CD4-positive, alpha-beta T cell treated with Interleukin-10 for 1 hour (primary cell): Measurements from ENCODE around the gene BNIPL.
A peak's percentile ranks its signal among the peaks of the same experiment; 100 is the strongest.

Experiments
- DNase-seq: peaks from one replicate; pipeline ENCODE4 v3.0.0-alpha.2; 2020

BNIPL gene

DNA sequence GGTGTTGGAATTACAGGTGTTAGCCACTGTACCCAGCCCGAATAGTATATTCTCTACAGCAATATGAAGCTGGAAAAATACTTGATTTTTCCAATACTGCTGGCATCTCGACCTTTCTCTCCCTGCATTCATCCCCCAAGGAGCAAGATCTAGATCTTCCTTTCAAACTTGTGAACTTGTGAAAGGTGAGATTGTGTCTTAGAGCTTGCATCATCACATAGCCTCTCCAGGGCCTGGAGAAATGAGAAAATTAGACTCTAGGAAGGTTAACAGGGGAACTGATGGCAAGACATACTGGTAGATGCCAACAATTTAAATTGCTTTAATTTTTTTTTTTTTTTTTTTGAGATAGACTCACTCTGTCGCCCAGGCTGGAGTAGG lies 26.1 kb upstream of the BNIPL start:
- no peak for DNase-seq

DNA sequence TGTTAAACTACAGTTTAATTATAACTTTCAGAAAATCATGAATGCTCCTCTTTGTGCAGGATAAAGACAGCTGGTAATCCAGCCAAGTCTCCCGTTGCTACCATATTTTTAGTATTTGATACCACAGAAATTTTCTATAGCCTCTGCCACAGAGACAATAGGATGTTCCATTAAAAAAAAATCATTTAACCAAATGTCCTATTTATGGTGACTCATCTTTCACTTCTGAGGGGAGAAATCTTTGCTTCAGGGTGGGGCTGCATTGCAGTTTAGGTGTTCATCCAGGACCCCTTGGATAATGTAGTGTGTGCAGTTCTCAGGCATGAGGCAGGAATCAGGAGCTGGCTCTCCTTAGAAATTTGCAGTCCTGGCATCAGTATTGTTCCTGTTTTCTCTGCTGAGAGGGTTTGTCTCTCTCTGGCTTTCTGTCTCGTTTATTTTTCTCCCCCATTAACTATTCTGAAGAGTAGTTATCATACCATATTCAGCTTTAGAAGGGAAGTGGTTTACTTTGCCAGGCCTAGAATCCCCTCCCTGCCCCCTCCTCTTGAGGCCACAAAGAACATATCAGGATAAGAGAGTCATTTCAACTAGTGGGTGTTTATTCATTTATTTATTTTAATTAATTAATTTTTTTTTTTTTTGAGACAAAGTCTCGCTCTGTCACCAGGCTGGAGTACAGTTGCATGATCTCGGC lies 25.1 kb upstream of the BNIPL start:
- DNase-seq, result no peak

DNA sequence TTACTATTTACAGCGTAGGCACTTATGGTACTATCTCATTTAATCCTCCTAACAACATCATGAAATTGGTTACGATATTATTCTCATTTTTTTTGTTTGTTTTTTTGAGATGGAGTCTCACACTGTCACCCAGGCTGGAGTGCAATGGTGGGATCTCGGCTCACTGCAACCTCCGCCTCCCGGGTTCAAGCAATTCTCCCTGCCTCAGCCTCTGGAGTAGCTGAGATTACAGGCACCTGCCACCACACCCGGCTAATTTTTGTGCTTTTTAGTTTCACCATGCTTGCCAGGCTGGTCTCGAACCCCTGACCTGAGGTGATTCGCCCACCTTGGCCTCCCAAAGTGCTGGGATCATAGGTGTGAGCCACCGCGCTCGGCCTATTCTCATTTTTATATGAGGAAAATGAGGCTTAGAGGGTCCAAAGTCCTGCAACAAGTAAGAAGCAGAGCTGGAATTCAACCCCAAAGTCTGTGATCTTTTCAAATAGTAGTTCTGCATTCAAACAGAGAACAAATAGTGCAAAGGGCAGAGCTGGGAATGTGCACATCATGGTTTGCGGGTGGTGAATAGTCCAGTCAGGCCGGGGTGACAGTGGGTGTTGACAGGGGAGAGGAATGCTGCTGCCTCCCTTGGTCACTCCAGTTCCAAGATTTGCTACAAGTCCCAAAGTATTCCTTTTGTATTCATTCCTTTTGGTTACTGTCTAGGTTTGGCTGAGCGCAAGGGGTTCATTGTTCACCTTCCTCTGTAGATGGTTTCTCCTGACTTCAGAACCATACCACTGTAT lies 23.5 kb upstream of the BNIPL start:
- DNase-seq, result no peak

DNA sequence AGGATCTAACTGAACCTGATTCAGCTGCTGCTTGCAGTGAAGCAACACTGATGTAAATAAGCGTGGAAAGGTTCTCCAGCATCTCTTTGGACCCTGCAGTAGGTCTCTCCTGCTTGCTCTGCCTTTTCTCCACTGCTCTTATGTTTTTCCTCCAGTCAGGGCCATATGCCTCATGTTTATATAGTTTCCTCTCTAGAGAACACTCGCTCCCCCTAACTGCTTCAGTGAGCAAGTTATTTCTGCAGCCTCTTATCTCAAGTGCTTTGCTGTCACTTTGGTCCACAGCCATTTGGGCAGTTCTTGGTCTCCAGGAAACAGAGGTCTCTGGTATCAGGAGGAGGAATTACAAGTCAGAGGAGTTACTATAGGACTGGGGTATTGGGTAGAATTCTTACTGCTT lies 22.9 kb upstream of the BNIPL start:
- no peak for DNase-seq

DNA sequence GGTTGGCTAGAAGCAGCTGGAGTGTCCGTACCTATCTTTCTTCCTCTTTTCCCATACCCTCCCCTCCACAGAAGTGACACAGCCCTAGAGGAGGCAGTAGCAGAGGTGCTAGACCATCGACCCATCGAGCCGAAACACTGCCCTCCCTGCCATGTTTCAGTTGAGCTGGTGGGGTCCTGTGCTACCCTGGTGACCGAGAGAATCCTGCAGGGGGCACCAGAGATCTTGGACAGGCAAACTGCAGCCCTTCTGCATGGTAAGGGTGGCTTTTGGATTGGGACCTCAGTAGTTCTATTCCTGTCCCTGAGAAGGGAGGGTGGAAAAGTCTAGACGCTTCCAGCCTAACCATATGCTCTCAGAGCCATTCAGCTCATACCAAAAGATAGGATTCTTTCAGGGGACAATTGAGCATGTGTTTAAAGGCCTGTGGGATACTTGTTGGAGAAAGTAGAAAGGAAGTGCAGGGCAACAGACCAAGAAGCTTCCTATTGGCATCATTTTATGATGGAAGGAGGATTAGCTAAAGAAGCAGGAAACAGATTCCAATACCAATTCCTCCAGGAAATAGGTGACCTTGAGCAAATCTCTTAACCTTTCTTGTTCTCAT lies 11.7 kb upstream of the BNIPL start:
- DNase-seq, result peak; percentile 91

DNA sequence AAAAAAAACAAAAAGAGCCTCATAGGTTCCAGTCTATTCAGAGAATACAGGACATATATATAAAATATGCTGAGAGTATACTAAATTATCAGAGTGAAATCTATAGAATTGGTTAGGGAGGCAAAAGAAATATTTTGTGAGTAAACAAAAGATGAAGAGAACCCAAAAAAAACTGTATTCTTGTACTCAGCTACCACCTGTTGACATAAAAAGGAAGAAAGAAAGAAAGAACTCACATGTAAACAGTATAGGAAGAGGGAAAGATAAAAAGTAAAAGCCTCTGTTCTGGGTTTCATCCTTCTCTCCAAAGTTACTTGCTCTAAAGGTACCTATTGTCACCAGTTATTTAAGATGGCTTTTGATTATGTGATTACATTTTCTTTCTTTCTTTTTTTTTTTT lies 9.9 kb upstream of the BNIPL start:
- no peak for DNase-seq

DNA sequence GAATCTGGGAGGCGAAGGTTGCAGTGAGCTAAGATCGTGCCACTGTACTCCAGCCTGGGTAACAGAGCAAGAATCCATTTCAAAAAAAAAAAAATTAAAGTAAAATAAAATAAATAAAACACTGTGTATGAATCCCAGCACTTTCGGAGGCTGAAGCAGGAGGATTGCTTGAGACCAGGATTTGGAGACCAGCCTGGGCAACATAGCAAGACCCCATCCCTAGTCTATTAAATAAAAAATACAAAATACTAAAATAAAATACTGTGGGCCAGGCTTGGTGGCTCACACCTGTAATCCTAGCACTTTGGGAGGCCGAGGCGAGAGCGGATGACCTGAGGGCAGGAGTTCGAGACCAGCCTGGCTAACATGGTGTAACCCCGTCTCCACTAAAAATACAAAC lies 4.2 kb upstream of the BNIPL start:
- DNase-seq, result no peak

DNA sequence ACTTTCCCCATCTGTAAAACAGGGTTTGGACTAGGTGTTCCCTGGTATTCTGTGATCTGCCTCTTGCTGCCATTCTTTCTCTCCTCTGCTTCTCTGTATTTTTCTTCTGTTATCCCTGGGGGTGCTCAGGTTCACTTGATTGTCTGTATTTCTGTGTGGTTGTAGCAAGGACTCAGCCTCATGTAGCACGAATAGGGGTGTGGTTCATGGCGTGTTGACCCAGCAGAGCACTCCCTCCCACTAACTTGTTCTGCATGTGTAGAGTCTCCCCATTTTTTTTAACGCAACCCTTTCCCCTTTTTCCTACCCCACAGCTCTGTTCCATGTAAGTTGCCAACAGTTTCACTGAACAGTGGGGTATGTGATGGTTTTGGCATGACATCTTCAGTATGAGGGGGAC lies 1.2 kb upstream of the BNIPL start:
- DNase-seq, result no peak

DNA sequence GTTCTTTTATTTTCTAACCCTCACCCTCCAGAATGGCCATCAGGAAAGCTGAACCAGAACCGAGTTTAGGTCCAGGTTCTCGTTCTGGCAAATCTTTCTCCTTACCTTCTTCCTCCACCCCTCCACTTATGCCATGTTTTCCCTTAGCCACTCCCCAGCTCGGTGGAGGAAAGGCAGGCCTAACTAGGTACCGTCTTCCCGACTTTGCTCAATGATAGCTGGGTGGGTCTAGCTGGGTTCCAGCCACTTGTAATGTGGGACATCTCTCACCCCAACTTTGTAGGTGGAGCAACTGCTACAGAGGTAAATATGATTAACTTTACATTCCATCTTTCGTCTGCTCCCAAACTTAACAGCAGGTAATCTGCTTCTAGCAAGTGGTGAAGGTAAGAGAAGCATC lies 646 bp downstream of the BNIPL start:
- DNase-seq, result no peak

DNA sequence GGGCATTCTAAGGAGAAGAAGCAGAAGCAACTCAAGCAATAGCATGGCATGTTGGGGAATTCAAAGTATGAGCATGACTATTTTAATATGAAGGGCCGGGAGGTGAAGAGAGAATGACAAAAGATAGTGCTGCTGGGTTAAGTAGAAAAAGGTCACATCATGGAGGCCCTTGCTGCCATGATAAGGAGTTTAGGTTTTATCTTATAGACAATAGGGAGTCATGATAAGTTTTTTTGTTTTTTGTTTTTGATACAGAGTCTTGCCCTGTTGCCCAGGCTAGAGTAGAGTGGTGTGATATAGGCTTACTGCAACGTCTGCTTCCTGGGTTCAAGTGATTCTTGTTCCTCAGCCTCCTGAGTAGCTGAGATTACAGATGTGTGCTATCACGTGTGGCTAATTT lies 3.1 kb downstream of the BNIPL start:
- DNase-seq, result no peak

DNA sequence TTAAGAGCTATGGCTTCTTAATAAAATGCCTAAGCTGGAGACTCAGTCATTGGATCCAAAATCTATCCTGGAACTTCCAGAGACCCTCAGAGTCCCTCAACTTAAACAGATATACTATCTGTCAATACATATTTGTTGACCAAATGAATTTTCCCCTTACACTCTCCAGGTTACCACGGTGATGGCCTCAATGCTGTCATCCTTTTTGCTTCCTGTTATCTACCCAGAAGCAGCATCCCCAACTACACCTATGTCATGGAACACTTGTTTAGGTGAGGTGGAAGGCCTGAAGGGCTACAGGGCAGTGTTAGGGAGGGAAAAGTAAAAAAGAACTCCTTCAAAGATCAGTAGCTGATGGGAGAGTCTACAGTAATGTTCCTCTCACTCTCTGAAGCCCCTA lies 6.8 kb downstream of the BNIPL start:
- peak; percentile 31 for DNase-seq

DNA sequence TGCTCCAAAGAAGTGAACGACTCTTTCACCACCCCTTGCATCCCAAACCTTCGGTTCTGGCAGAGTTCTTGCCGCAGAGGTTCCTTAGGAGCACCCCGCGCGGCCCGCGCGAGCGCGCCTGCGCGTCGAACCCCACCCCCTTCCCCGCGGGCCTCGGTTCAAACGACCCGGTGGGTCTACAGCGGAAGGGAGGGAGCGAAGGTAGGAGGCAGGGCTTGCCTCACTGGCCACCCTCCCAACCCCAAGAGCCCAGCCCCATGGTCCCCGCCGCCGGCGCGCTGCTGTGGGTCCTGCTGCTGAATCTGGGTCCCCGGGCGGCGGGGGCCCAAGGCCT lies 11.2 kb downstream of the BNIPL start, which contains the start of gene C1orf56:
Gene C1orf56 (plus strand): TSS at position 161 of the 334 bp plus-strand sequence. CDS start 97 bp downstream, at position 258.
- peak; percentile 70 for DNase-seq

DNA sequence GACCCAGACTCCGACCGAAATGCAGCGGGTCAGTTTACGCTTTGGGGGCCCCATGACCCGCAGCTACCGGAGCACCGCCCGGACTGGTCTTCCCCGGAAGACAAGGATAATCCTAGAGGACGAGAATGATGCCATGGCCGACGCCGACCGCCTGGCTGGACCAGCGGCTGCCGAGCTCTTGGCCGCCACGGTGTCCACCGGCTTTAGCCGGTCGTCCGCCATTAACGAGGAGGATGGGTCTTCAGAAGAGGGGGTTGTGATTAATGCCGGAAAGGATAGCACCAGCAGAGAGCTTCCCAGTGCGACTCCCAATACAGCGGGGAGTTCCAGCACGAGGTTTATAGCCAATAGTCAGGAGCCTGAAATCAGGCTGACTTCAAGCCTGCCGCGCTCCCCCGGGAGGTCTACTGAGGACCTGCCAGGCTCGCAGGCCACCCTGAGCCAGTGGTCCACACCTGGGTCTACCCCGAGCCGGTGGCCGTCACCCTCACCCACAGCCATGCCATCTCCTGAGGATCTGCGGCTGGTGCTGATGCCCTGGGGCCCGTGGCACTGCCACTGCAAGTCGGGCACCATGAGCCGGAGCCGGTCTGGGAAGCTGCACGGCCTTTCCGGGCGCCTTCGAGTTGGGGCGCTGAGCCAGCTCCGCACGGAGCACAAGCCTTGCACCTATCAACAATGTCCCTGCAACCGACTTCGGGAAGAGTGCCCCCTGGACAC lies 11.7 kb downstream of the BNIPL start:
- peak; percentile 70 for DNase-seq

DNA sequence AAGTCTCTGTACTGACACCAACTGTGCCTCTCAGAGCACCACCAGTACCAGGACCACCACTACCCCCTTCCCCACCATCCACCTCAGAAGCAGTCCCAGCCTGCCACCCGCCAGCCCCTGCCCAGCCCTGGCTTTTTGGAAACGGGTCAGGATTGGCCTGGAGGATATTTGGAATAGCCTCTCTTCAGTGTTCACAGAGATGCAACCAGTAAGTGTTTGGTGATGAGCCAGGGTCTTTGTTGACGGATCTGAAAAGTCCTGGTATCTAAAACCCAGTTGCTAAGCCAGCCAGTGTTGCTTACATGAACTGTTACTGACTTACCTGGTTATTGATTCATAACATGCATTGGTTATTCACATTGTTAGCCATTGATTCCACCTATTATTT lies 12.3 kb downstream of the BNIPL start:
- DNase-seq, result no peak

DNA sequence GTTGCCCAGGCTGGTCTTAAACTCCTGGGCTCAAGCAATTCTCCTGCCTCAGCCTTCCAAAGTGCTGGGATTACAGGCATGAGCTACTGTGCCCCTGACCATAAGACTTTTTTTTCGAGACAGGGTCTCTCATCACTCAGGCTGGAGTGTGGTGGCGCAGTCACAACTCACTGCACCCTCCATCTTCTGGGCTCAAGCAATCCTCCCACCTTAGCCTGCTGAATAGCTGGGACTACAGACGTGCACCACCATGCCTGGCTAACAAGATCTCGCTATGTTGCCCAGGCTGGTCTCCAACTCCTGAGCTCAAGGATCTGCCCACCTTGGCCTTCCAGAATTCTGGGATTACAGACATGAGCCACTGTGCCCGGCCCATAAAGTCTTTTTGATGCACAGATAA lies 13.1 kb downstream of the BNIPL start:
- DNase-seq, result peak; percentile 26

DNA sequence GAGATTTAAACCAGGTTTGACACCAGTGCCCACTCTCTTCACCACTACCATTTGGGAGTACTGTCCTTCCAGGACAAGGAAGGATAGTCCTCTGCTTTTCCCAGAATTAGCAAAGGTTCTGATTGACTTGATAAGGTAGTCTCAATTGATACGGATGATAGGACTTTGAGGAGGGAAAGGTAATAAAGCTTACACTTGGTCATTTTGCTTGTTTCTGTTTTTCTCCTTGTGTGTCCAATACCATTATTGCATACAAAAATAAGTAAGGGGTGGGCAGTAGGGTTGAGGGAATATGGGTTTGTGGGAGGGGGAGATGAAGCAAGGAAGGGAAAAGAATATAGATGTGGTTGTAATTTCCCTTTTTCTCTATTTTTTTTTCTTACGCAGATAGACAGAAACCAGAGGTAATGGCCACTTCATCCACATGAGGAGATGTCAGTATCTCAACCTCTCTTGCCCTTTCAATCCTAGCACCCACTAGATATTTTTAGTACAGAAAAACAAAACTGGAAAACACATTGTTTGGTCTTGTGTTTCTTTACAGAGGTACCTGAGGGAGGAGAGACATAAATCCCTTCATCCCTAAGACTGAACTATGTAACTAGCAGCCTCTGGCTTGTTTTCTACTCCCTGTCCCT lies 13.8 kb downstream of the BNIPL start:
- DNase-seq, result no peak

DNA sequence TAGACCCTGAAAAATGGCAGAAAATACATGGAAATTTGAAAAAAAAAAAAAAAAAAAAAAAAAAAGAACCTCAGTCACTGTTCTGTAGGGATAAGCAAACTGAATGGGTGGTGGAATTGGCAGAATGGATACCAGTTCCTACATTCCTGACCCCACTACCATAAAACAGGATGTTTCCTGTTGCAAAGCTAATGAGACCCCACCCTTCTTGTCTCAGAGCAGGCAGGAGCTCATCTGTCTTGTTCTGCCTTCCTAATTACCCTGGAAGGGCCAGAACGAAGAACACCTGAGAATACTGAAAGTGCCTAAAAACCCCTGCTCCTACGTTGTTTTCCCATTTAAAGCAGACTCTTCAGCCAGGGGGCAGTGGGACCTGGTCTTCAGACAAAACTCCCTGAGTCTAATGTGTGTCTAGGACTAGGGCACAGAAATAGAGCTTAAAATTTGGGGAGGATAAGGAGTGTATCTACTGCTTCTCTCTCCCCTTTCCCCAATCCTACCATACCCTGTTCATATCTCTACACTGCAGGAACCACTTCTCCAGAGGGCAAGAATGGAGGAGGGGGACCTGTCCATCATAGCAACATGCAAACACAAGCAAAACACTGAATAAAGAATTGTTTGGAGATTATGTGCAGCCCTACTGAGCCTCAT lies 15.1 kb downstream of the BNIPL start:
- DNase-seq, result no peak

DNA sequence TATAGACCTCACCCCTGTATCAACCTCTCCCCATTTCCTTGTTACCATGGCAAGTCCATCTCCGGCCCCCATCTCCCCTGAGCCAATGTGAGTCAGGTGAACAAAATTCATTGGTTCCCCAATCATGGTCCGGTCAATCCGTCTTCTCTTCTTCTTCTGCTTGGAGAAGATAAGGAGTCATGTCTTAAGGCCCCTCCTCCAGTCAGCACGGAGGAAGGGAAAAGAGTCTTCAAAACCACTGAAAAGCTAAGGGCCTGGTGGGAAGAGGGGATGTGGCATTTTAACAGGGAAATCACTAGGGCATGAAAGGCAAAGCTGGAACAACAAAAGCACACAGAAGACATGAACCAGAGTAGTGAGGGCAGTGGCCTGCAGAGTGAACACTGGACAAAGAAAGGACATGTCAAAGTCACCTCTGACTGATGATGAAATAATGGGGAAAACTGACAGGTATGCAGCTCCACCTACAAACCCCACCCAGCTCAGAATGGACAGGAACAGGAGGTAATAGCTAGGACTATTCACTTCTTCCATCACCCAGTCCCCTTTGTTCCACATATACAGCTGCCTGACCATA lies 18.7 kb downstream of the BNIPL start:
- no peak for DNase-seq

DNA sequence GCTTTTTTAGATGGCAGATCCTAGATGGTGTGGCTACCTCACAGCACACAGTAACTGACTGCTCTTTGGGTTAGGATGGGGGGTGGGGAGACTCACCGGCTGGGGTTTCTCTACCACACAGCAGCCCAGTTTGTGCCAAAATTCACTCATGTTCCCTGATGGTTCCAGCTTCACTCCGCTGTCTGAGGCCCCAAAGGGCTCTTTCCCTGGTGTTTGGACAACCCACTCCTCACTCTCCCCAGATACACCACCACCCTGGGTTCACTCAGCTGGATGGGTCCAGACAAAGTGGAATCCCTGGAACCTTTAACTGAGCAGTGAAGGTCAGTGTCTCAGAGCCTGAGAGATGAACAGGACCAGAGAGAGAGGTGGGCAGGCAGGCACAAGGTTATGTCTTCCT lies 19.2 kb downstream of the BNIPL start:
- no peak for DNase-seq

DNA sequence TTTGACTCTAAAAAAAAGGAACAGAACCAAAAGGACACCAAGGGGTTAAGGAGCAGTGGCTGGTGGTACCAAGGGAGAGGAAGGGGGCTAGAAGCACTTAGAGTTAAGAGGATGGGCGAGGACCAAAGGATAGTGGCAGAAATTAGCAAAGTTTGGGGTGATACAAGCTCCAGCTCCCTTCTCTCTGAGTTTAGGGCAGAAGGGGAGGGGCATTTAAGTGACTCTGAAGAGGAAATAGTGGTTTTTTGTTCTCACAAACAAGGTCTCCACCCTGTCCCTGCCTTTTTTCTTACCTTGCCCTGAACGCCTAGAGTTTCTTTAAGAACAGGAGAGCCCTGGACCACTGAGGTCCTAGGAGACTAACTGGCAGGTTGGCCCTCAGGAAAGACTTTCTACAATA lies 19.8 kb downstream of the BNIPL start:
- peak; percentile 76 for DNase-seq

DNA sequence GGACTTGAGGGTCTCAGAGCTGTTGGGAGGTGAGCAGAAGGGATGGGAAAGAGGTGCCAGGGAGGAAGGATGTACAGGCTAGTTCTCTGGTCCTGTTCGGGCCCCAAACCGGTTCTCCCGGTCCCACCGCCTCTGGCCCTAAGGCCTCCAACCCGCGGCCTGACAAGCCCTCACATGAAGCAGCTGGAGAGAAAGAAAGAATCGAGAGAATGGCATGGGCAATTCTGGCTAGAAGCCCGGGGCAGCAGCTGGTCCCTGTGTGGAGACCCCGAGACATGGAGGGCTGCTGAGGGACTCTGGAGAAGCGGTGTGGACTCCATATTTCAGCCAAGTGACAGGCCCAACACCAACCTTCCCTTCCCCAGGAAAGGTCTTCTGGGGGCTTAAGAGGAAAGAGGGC lies 22.3 kb downstream of the BNIPL start:
- no peak for DNase-seq
